ENCODE measurements around the gene GNG14.
"Not testable (repeated sequence)": the region's sequence is repeated elsewhere in the genome, so short reads cannot be mapped to it uniquely, and the experiment has no call there.

GNG14 gene

DNA sequence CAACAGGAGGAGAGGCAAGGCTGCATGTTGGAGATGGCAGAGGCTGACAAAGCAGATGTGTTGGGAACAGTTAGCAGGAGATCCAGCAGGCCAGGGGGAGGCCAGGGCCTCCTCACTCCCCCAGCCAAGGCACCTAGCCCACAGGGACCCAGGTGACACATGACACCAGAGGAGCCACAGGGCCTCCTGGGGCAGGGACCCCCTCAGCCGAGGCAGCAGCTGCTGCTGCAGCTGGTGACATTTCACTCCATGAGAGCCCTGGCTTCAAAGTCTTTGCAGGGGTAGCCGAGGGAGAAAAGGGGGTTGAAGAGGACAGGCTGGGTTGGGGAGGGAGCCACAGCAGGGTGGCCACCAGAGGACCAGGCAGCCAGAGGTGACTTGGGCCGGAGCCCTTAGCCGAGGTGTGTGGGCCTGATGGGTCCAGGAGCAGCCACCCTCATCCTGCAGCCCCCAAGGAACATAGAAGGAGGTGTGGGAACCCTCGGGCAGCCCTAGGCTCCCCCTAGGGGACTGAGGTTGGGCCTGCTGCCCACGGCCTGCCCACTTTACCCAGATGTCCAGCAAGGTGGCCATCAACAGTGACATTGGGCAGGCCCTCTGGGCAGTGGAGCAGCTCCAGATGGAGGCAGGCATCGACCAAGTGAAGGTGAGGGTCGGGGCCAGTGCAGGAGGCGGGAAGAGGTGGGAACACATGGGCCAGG is at the start of gene GNG14:
TSS of gene GNG14 (plus strand) at position 503 of the 701 bp plus-strand sequence. CDS start at position 554, 51 bp downstream.
- no peak for DNase-seq (ENCODE audit: low read depth)

DNA sequence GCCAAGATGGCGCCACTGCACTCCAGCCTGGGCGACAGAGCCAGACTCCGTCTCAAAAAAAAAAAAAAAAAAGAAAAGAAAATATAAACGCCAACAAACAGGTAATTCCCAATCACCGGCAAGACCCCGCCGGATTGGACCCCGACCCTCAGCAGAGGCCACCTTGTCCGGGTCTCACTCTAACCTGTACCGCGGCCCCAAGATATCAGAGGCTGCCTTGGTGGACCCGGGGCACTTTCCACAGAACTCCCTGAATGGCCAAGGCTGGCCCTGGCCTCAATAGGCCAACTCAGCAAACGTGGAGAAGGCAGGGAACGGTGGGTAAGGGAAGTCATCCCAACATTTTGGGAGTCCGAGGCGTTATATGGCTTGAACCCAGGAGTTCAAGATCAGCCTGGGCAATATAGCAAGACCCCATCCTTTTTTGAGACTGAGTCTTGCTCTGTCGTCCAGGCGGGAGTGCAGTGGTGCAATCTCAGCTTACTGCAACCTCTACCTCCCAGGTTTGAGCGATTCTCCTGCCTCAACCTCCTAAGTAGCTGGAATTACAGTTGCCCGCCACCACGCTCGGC is 49.1 kb upstream of the GNG14 start:
- no peak for DNase-seq (ENCODE audit: low read depth)

GRCh38 chr19:12639901-12640613 is 47.7 kb upstream of the GNG14 start:
- peak; percentile 48 for DNase-seq (ENCODE audit: low read depth)

DNA sequence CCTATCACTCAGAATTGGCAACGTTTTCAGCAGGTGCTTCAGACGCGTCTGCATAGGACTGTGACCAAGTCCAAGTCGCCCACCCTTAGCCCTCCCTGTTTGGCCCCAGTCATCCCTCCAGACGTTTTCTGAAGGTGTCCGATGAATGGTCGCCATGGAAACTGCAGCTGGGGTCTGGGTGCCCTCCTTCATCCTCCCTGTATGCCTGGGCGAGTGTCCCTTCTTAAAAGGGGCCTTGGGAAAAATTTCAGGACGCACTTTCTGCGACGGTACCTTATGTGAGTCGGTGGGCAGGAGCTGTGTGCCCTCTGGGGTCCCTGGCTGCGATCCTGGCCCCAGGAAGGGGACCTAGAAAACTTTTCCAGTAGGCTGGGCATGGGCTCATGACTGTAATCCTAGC is 46.3 kb upstream of the GNG14 start:
- DNase-seq (ENCODE audit: low read depth) = no peak

GRCh38 chr19:12642506-12642905 is 45.3 kb upstream of the GNG14 start:
- no peak for DNase-seq (ENCODE audit: low read depth)

DNA sequence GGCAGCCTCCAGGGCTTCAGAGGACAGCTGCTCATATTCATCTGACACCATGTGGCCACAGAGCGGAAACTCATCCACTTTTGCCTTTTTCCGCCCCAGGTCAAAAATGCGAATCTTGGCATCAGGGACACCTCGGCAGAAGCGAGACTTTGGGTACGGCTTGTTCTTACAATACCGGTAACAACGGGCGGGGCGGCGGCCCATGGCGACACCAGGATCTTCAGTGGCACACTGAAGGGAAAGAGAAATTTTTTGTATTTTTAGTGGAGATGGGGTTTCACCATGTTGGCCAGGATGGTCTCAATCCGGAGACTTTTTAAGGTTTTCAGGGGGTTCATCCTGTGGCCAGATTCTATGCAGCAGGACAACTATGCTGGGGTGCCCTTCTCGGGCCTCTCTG is 44.1 kb upstream of the GNG14 start:
- DNase-seq (ENCODE audit: low read depth) = not testable (repeated sequence)

DNA sequence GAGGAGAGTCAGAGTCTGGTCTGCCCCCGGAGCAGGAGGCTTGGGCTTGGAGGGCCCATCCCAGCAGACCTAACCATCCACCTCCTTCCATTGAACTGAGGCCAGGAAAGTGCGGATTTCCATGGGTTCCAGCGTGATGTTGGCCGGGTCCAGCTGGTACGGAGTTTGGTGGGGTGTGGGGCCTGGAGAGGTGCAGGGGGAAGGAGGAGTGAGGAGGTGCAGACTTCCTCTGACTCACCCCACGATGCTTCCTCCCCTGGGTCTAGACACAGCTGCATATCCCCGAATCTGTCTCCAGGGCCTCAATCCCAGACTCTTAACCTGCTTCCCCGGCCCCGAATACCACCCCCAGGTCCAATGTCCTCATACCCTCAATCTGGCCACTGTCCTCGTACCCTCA is 41.2 kb upstream of the GNG14 start:
- DNase-seq (ENCODE audit: low read depth) = no peak

DNA sequence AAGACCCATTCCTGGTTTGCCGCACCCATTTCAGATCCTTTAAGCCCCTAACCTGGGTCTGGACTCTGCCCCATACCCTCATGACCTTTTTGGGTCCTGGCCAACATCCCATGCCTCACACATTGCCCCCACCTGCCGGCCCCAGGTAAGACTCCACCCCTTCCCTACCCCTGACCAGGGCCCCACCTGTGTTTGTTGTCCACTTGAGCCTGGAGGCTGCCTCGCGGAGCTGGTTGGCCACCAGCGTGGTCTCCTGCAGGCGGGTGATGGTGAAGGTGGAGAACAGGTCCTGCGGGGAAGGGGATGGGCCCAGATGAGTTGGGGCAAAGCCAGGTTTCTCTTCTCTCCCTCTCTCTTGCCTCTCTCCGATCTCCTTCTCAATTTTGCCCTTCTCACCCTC is 40.8 kb upstream of the GNG14 start:
- DNase-seq (ENCODE audit: low read depth) = no peak

- DNase-seq (ENCODE audit: low read depth) = no peak
These were observed 40.2 kb upstream of the GNG14 start for GRCh38 chr19:12647490-12648071.

DNA sequence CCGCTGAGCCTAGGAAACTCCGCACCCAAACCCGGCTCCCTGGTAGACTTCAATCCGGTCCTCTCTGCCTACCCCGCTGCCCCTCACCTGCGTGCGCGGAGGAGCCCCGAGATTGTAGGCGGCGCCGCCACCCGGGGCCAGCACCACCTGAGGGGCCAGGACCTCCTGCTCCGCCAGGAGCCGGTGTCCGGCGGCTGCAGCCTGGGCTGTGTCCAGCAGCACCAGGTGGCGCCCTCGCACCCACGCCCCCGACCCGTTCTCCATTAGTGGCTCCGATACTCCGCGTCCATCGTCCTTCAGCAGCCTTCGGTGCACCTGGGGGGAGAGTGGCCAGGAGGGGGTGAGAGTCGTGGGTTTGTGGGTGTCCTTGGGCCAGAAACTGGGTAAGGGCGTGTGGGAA is 39.7 kb upstream of the GNG14 start:
- no peak for DNase-seq (ENCODE audit: low read depth)

DNA sequence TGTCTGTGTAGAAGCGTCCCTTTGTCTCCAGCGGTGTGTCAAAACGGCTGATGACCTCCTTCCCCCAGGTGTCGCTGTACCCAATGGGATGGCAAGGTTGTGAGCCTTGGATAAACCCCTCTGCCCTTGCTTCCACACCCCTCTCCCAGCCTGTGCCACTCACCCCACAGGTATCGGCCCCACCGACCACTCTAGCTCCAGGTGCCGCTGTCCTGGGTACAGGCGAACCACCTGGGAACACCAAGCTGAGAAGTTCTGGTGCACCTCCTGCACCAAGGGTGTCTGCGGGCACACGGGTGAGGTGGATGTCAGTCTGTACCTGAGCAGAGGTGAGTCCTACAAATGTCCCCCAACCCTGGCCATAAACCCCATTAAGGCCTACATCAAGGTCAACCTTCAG is 37.9 kb upstream of the GNG14 start:
- DNase-seq (ENCODE audit: low read depth) = no peak

- no peak for DNase-seq (ENCODE audit: low read depth)
These were observed 35.6 kb upstream of the GNG14 start for GRCh38 chr19:12652219-12652618.

DNA sequence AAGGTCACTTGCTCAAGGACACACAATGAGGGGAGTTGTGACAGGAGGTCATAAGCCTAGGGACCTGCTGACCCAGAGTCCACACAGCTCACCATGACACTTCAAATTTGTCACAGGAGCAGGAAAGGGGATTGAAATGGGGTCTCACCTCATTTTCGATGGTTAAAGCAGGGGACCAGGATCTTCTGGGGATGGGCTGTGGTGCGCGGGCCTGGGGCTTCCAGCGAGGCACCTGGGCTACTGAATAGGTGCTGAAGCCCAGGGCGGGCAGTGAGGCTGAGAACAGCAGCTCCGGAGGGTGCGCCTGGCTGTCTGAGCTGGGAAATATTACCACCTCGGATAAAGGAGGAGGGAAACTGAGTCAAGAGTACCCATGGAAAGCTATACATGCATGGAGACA is 32.3 kb upstream of the GNG14 start:
- no peak for DNase-seq (ENCODE audit: low read depth)

DNA sequence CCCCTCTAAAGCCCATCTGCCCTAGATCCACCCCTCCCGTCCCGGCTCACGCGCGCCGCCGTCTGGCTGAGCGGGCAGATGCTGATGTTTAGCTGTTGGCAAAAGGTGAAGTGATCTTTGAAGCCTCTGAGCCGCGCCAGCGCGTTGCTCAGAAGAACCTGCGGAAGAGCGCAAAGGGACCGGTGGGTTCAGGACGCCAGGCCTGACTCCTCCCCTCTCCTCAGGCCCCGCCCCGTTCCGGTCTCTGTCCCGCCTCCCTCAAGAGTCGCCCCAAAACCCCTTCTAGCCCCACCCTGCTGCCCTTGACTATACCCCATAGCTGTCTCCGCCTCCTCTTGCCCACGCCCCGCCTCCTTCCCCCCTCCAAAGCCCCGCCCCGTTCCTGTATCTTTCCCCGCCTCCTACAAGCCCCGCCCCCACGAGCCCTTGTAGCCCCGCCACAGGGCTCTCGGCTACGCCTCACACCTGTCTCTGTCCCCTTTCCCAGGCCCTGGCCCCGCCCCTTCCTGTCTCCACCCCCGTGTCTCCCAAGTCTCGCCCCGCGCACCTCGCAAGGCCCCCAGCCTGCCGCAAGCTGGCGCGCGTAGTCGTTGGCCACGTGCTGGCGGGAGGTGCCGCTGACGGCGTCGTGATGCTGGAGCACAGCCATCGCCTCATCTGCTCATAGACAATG is 30.8 kb upstream of the GNG14 start:
- no peak for DNase-seq (ENCODE audit: low read depth)

- DNase-seq (ENCODE audit: low read depth) = no peak
These were observed 29.8 kb upstream of the GNG14 start for GRCh38 chr19:12657966-12658365.

DNA sequence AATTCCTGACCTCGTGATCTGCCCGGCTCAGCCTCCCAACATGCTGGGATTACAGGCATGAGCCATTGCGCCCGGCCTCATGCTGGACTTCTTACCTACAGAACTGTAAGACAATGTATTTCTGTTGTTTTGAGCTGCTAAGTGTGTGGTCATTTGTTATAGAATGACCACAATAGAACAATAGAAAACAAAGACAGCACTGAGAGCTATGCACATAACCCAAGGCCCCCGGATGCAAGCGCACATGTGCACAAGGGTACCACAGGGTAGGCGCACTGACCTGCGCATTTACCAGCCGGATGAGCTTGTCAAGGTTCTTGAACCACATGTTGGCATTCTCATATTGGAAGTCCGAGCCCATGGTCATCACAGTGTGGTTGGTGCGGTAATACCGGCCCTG is 26.8 kb upstream of the GNG14 start:
- no peak for DNase-seq (ENCODE audit: low read depth)

DNA sequence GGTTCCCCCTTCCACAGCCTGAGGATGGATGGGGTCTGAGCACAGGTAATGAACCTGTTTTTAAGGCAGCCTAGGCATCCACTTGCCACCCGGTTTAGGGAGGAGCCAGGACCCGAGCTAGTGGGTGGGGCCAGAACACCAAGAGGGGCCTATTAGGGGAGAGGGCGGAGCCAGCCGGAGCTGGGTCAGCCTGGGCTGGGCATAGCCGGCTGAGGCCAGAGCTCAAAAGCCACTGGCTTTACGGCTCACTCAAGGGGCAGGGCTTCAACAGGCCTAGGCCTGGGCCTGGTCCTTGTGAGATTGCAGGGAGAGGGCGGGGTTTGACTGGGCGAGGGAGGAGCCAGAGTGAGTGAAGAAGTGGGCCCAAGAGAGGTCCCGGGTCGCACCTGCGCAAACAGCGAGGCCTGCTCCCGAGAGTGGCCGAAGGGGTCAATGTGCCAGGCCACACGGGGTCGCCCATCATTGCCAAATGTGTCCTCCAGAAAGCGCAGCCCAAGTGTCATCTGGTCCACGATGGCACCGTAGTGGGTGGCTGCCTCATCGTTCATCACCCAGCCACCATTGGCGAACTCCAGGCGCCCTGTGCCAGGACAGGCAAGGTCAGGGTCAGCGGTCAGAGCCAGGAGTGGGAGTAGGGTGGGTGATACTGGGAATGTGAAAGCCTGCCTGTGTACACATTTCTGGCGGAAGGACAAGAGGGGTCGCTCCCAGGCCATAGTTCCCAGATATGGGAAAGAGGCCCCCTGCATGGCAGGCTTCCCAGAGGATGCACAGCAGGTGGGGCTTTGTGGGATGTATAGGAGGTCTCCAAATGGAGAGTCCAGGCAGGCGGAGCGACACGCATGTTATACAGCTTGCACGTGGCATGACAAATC is 23.2 kb upstream of the GNG14 start:
- no peak for DNase-seq (ENCODE audit: low read depth)

DNA sequence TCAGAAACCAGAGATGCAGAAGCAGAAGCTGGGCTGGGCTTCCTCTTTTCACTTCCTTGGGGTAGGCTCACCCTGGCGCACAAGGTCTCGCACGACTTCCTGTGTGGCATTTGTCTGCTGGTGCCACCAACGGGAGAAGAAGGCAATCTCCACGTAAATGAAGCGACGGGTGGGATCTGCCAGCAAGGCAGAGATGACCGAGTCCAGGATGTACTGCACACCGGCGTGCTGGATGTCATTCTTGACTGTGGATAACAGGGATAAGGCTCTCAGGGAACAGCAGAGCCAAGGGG is 22.6 kb upstream of the GNG14 start:
- DNase-seq (ENCODE audit: low read depth) = no peak

- no peak for DNase-seq (ENCODE audit: low read depth)
These were observed 22.0 kb upstream of the GNG14 start for GRCh38 chr19:12665671-12666264.

DNA sequence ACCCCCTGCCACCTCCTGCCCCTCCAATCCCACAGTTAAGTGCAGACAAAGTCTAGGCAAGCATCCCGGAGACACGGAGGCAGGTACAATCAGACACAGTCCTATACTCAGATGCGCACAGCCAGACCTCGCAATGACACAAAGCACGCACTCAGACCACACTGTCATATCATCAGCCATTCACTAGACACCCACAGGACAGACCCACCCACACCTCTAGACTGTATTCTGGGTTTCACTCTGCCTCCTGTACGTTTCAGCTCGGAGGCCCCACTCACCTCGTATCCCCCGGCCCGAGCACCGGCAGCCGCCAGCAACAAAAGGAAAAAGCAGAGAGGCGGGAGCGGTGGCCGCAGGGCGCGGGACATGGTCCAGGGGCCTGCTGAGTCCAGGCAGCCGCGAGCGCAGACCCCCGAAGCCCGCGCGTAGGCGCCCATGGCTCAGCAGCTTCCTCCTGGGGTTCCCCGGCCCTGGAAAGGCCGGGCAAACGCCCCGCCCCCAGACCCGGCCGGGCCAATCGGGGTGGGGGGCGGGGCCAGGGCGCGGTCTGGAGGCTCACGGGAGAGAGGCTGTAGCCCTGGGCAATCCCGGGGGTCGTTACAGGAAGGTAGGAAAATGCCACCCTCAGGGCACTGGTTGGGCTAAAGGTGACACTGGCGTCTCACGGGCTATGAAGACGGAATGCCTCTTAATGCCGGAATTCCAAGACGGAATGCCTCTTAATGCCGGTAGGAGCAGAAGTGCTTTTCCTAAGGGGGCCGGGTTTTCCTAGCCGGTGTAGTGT is 21.3 kb upstream of the GNG14 start, which contains the start of the genes MAN2B1 and WDR83:
TSS of gene MAN2B1 (minus strand) at position 478 of the 784 bp plus-strand sequence. CDS start at position 437, 41 bp downstream.
TSS of gene WDR83 (plus strand) at position 543 of the 784 bp plus-strand sequence. CDS start 2,984 bp downstream, outside the sequence.
- DNase-seq (ENCODE audit: low read depth) = peak; percentile 23
